Endothelial cell (in vitro differentiated cells): ENCODE results near the gene PRELID1. TPM values are rescaled to one million over a fixed set of nuclear protein-coding genes. Genes with fewer than 3 reads are reported as not detected.

Experiments used
- DNase-seq: peaks from one replicate; pipeline ENCODE4 v3.0.0; 2021; ENCODE audit warnings: low spot score
- H3K27ac Mint-ChIP-seq: one replicate; pipeline ENCODE4 v1.8.0; 2021; ENCODE audit warnings: mixed read lengths, inconsistent platforms; ENCODE audit not compliant: unreplicated experiment
- H3K27me3 Mint-ChIP-seq: one replicate; pipeline ENCODE4 v1.8.0; 2021; ENCODE audit warnings: mild to moderate bottlenecking, moderate library complexity, mixed read lengths, inconsistent platforms; ENCODE audit not compliant: unreplicated experiment
- H3K36me3 Mint-ChIP-seq: one replicate; pipeline ENCODE4 v1.8.0; 2021; ENCODE audit warnings: mild to moderate bottlenecking, low read depth, mixed read lengths, inconsistent platforms; ENCODE audit not compliant: unreplicated experiment
- H3K4me1 Mint-ChIP-seq: one replicate; pipeline ENCODE4 v1.8.0; 2021; ENCODE audit warnings: mild to moderate bottlenecking, mixed read lengths, inconsistent platforms; ENCODE audit not compliant: unreplicated experiment
- H3K4me3 Mint-ChIP-seq: one replicate; pipeline ENCODE4 v1.8.0; 2021; ENCODE audit warnings: mild to moderate bottlenecking, mixed read lengths, inconsistent platforms; ENCODE audit not compliant: unreplicated experiment
- H3K9me3 Mint-ChIP-seq: one replicate; pipeline ENCODE4 v1.8.0; 2021; ENCODE audit warnings: mixed read lengths, inconsistent platforms; ENCODE audit not compliant: unreplicated experiment
- total RNA-seq: library from RNA; stranded (reverse); fragmentation: NEBNext Ultra II Directional; extraction: Animal tissue kit (Norgen Biotek cat#: 25700); gene quantifications from one replicate; pipeline ENCODE4 v1.2.1, GENCODE V29; 2021; ENCODE audit not compliant: unreplicated experiment
- TF ChIP-seq, protein P1 (sequence below): fragments of 200-600 bp; sonication (generic); IDR thresholded peaks from one replicate; pipeline ENCODE4 v1.5.0; 2021; ENCODE audit warnings: antibody characterized with exemption; ENCODE audit not compliant: unreplicated experiment

PRELID1 gene
- total RNA-seq, 1 donor from 2014 or later: 198 TPM

DNA sequence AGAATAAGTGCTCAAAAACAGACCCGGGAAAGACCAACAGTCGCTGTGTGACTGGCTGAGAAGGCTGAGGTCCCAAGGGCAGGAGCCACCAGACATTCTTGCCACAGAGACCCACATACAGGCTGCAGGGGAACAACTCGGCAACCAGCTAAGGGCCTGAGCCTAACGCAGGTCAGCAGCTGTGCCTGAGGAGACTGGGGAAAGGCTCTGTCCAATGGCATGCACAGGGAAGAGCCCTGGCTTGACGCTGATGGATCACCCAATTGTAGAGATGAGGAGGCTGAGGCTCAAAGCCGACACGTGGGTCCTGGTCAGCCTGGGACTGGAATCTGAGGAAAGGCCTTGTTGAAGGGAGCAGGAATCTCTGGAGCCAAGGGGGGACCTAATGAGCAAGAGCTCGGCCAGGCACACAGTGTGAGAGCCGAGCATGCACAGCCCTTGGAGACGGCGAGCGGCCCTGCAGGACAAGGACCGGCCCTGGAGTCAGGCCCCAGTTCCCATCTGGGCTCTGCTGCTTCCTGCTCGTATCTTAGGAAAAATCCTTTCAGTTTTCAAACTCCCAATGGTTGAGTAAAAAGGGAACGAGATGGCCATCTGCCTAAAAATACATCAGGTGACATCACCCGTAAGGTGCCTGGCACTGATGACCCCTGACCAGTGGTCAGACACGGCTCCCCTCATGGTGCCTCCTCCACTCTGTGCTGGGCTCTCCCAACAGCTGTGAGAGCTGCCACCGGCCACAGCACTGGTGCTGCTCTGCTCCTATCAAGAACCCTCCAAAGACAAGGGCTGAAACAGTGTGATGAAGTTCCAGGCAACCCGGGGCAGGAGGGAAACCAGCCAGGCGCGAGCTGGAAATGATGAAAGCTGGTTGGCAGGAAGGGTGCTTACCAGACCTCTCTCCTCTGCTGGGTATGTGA is 31.4 kb downstream of the PRELID1 start:
- DNase-seq: no peak
- H3K9me3 Mint-ChIP-seq: no peaks in the 10 kb centered on the region
- TF ChIP-seq, protein P1, sequence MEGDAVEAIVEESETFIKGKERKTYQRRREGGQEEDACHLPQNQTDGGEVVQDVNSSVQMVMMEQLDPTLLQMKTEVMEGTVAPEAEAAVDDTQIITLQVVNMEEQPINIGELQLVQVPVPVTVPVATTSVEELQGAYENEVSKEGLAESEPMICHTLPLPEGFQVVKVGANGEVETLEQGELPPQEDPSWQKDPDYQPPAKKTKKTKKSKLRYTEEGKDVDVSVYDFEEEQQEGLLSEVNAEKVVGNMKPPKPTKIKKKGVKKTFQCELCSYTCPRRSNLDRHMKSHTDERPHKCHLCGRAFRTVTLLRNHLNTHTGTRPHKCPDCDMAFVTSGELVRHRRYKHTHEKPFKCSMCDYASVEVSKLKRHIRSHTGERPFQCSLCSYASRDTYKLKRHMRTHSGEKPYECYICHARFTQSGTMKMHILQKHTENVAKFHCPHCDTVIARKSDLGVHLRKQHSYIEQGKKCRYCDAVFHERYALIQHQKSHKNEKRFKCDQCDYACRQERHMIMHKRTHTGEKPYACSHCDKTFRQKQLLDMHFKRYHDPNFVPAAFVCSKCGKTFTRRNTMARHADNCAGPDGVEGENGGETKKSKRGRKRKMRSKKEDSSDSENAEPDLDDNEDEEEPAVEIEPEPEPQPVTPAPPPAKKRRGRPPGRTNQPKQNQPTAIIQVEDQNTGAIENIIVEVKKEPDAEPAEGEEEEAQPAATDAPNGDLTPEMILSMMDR: no peak
- no peak overlapping the region for H3K27ac Mint-ChIP-seq
- H3K4me1 Mint-ChIP-seq: peaks cover 41% of the 10 kb centered on the region
- H3K4me3 Mint-ChIP-seq: no peak overlapping the region
- H3K36me3 Mint-ChIP-seq: peaks cover 69% of the 10 kb centered on the region
- H3K27me3 Mint-ChIP-seq: peaks cover 21% of the 10 kb centered on the region

DNA sequence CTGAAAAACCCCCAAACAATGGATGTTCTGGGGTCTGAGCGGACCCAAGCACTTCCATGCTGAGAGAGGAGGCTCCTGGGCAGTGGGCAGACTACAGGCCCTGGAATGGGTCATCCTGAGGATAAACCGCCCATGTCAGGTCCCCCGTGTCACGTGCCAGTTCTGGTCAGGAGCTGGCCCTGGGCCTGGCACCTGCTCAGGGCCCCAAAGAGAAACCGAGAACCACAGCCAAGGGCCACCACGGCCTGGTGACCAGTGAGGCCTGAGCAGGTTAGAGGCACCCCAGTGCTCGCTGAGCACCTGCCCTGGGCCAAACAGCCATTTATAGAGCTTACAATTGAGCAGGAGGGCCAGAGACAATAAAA is 32.1 kb downstream of the PRELID1 start:
- Mint-ChIP-seq H3K36me3 (peaks cover 64% of the 10 kb centered on the region), H3K4me3 (no peak overlapping the region), H3K27ac (no peak overlapping the region), H3K9me3 (no peaks in the 10 kb centered on the region), H3K27me3 (peaks cover 19% of the 10 kb centered on the region), H3K4me1 (peaks cover 43% of the 10 kb centered on the region)
- TF ChIP-seq, protein P1: no peak
- no peak for DNase-seq

DNA sequence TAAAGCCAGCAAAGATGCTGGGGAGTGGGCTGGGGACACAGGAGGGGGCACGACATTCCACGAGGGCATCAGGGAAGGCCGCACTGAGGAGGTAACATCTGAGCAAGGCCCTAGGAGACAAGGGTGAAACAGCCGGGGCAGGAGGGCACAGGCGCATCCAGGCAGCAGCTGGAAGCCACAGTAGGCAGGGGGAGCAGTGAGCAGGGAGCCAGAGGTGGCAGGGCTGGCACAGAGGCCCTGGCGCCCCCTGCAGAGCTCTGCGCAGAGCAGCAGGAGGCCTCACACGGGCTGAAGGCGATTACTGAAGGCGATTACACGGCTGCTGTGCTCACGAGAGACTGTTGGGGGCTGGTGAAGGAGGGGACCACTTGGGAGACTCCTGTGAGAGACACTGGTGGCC is 32.5 kb downstream of the PRELID1 start:
- Mint-ChIP-seq H3K9me3 (no peaks in the 10 kb centered on the region), H3K27ac (no peak overlapping the region), H3K27me3 (peaks cover 17% of the 10 kb centered on the region), H3K4me1 (peaks cover 40% of the 10 kb centered on the region), H3K4me3 (peak overlapping the region; percentile 43), H3K36me3 (peaks cover 60% of the 10 kb centered on the region)
- peak; percentile 55 for DNase-seq
- TF ChIP-seq, protein P1: no peak

DNA sequence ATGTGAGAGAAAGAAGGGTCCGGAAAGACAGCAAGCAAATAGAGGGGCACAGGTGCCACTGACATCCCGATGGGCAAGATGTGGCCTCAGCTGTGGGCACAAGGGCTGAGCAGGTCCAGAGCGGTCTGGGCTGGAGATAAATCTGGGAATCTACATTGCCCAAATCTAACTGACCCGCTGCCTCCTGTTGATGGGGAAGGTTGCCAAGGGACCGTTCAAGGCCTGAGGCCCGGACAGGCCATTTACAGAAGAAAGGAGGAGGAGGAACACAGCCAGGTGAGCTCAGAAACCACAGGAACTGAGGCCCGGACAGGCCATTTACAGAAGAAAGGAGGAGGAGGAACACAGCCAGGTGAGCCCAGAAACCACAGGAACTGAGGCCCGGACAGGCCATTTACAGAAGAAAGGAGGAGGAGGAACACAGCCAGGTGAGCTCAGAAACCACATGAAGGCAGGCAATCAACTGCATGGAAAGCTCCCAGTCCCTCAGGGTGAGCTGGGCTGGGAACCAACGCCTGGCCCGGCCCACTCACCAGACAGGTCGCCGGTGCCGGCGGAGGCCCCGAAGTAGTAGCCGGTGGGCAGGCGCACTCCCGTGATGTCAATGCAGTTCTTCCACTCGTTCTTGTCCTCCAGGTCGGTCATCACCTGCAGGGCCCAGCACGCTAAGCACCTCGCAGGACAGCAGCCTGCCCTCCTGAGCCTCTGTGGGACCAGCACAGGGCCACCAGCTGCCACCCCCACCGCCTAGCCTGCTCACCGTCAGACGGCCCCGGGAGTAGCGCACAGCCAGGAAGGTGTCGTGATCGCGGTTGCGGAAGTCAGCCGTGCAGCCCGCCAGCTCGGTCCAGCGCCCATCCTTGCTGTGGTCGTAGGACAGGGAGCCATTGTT is 33.2 kb downstream of the PRELID1 start:
- H3K4me3 Mint-ChIP-seq: peak overlapping the region; percentile 43
- no peak overlapping the region for H3K27ac Mint-ChIP-seq
- peaks cover 33% of the 10 kb centered on the region for H3K4me1 Mint-ChIP-seq

More for the DNA sequence above, 33.2 kb downstream of the PRELID1 start:
- H3K27me3 Mint-ChIP-seq: peaks cover 17% of the 10 kb centered on the region
- H3K36me3 Mint-ChIP-seq: peaks cover 60% of the 10 kb centered on the region
- H3K9me3 Mint-ChIP-seq: no peaks in the 10 kb centered on the region
- no peak for DNase-seq
- TF ChIP-seq, protein P1: no peak
